GM21447 (cell line): ENCODE data around the gene ALDH3A2.

Experiments used
- ATAC-seq: cut with Tn5 transposase; IDR thresholded peaks from one replicate; pipeline ENCODE4 v1.9.1; 2021; ENCODE audit not compliant: unreplicated experiment

The ALDH3A2 gene

GRCh38 chr17:19648475-19649273 is at the start of gene ALDH3A2:
TSS of gene ALDH3A2 (plus strand) at chr17:19648751. CDS start at chr17:19648972, 221 bp downstream.
- ATAC-seq, result peak; percentile 88

DNA sequence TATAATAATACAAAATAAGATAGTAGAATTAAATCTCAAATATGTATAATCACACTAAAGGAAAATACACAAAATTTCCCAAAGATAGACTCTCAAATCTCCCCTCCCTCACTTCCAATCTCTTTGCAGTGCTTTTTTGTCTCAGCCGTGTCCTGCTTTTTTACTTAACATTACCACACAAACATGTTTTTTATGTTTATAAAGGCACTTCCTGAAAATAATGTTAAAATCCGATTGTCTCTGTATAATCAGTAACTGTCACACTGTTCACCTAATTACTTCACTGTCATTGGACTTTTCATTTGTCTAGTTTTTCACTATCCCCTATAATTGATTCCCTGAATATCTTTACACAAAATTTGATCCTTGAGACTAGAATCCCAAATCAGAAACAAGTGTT is 38.2 kb upstream of the ALDH3A2 start:
- ATAC-seq, result no peak

DNA sequence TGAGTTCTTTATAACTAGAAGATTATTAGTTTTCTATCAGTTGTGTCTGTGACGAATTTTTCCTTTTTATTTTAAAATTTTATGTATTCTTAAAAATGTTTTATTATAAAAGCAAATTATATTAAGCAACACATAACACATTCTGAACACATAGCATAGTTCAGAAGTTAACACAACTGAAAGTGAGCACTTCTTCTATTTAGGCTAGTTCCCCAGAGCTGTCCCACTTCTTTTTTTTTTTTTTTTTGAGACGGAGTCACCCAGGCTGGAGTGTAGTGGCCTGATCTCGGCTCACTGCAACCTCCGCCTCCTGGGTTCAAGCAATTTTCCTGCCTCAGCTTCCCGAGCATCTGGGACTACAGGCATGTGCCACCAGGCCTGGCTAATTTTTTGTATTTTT is 37.7 kb upstream of the ALDH3A2 start:
- ATAC-seq, result no peak

- ATAC-seq, result no peak
These were observed 34.6 kb upstream of the ALDH3A2 start for GRCh38 chr17:19613979-19614378.

GRCh38 chr17:19614900-19615299 is 33.7 kb upstream of the ALDH3A2 start:
- ATAC-seq, result no peak

- no peak for ATAC-seq
These were observed 30.5 kb upstream of the ALDH3A2 start for GRCh38 chr17:19618015-19618414.

GRCh38 chr17:19619705-19620325 is 28.7 kb upstream of the ALDH3A2 start:
- no peak for ATAC-seq

- no peak for ATAC-seq
These were observed 26.9 kb upstream of the ALDH3A2 start for GRCh38 chr17:19621697-19622096.

GRCh38 chr17:19626079-19626478 is 22.5 kb upstream of the ALDH3A2 start:
- no peak for ATAC-seq

DNA sequence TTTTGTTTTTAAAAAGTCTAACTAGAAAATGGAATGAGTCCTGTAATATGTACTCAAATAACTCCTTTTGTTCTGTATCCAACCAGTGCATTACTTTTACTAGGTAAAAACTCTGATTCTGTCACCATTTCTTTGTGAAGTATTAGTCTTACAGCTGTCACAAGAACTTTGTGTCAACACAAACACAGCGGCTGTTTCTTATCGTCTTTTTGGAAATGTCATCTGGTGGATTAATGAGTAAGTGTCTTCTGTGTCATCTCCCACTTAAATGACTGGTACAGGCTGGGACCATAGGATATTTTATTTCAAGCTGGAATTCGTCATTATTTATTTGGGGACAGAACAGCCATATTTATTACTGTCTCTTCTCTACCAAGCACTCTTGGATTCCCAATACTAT is 19.1 kb upstream of the ALDH3A2 start:
- no peak for ATAC-seq

- ATAC-seq, result no peak
These were observed 18.5 kb upstream of the ALDH3A2 start for GRCh38 chr17:19630035-19630434.

- no peak for ATAC-seq
These were observed 17.9 kb upstream of the ALDH3A2 start for GRCh38 chr17:19630661-19631060.

DNA sequence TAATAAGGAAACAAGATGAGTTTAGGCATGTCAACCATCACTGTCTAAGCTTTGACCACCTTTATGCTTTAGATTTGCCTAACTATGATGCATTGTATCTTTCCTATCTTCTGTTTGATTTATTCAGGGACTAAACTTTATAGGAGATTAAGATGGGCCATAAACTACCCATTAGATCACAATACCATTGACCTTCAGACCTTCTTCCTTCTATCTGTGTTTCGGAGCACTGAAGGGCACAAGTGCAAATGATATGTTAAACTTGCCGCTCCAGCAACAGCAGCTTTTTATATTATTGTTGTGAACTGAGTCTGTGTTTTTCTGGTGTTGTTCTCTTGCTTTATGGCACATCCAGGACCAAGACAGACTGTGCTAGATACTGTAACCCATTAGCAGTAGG is 16.6 kb upstream of the ALDH3A2 start:
- ATAC-seq, result no peak

DNA sequence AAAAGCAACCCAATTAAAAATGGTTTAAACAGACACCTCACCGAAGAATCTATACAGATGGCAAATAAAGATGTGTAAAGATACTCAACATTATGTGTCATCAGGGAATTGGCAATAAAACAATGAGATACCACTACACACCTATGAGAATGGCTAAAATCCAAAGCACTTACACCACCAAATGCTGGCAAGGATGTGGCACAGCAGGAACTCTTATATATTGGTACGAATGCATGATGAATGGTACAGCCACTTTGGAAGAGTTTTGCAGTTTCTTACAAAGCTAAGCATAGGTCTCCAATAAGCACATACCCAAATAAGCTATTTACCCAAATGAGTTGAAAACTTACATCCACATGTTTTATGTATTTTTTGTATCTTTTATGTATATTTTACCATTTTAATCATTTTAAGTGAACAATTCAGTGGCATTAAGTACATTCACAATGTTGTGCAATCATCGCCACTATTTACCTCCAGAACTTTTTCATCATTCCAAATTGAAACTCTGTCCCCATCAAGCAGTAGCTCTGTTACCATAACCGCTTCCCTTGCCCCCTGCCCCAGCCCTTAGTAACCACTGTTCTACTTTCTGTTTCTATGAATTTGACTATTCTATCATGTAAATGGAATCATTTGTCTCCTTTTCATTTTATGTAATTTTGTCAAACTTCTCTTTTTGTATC is 6.7 kb upstream of the ALDH3A2 start:
- no peak for ATAC-seq

- ATAC-seq, result no peak
These were observed 6.1 kb upstream of the ALDH3A2 start for GRCh38 chr17:19642373-19642893.

GRCh38 chr17:19644493-19645210 is 3.9 kb upstream of the ALDH3A2 start:
- ATAC-seq, result no peak

- ATAC-seq, result no peak
These were observed 2.8 kb upstream of the ALDH3A2 start for GRCh38 chr17:19645734-19646201.

DNA sequence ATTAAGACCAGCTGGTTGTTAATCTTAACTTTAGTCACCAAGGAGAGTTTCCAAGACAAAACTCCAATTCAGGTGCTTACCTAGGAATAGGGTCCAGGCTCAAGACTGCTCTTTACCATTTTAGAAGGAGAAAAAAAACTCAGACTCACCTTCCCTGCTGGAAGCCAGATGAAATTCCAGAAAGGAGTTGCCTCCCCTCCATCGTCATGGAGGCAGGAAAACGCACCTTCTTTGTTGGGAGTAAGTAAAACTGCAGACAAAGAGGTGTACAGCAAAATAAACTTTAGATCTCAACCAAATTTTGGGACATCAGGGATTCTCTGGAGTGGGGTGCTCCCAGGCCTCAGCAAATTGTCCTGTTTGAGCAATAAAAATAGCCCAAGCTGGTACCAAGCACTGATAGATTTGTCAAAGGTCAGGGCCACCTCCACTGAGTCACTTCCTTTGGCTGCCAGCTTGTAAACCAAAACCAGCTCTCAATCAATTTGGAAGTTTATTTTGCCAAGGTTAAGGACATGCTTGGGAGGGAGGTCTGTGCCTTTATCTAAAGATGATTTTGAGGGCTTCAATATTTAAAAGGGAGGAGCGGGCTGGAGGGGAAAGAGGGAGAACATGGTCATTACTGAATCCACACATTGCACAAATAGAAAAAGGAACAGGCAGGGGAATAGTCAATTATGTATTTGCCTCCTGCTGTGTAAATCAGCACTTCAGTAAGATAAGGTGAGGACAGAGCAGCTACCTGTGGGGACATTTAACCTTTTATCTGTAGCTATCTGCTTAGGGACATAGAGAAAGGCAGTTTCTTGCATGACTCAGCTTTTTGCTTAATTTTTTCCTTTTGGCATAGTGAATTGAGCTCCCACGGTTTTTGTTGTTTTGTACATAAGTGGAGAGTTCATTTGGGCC is 1.5 kb upstream of the ALDH3A2 start:
- no peak for ATAC-seq

- peak; percentile 37 for ATAC-seq
These were observed 665 bp upstream of the ALDH3A2 start for GRCh38 chr17:19647697-19648474.
